K562 (cell line): Measurements from ENCODE around the gene SYT8.

ENCODE experiments used
- BCL6 ChIP-seq: fragments of 250-450 bp; sonication (Bioruptor Pico); IDR thresholded peaks from 2 replicates; pipeline ENCODE4 v1.4.0; 2020
- ELF4 ChIP-seq: fragments of 450-650 bp; formaldehyde crosslinking; IDR thresholded peaks from 2 replicates; pipeline ENCODE4 v1.4.0; 2022; ENCODE audit warnings: missing genetic modification characterization
- TF ChIP-seq, protein P1 (sequence below): IDR thresholded peaks from 2 replicates; pipeline ENCODE4 v1.6.1; 2011; ENCODE audit not compliant: insufficient read length; ENCODE audit errors: extremely low read depth
- TF ChIP-seq, protein P2 (sequence below): fragments of 250-450 bp; sonication (Bioruptor Pico); IDR thresholded peaks from 2 replicates; pipeline ENCODE4 v1.8.0; 2021; ENCODE audit warnings: moderate library complexity, mild to moderate bottlenecking, inconsistent platforms

DNA sequence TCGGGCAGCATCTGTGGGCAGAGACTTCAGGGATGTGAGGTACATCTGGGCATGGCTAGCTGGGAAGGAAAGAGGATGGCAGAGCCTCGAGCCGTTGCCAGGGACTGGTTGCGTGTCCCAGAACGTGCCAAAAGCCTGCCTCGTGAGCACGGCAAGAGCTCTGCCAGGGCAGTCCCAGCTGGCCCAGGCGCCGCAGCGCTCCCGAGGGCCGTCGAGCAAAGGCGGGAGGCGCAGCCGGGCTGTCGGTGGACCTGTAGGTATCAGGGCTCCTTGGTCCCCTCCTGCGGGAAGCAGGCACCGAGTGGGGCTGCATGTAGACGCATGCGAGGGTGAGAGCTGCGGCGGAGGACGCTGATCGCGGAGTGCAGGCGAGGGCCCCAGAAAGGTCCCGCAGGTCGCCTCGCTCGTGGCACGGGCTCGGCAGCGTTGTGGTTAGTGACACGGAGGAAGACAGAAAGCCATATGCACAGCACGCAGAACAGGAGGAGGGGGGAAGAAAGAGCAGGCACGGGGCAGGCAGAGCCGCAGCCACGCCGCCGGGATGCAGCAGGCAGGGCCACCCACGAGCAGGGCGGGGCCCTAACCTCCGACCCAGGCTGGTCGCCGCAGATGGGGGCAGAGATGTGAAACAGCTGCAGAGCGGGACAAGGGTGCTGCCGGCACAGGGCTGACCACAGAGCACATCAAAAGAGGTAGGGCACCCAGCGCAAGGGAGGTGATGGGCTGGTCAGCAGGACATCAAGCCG, 36.1 kb downstream of the SYT8 start:
- no peak for TF ChIP-seq ELF4 (CRISPR knock-in tag)
- TF ChIP-seq, protein P1, sequence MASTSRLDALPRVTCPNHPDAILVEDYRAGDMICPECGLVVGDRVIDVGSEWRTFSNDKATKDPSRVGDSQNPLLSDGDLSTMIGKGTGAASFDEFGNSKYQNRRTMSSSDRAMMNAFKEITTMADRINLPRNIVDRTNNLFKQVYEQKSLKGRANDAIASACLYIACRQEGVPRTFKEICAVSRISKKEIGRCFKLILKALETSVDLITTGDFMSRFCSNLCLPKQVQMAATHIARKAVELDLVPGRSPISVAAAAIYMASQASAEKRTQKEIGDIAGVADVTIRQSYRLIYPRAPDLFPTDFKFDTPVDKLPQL, result no peak
- TF ChIP-seq, protein P2, sequence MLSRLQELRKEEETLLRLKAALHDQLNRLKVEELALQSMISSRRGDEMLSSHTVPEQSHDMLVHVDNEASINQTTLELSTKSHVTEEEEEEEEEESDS (CRISPR knock-in tag), result no peak
- no peak for TF ChIP-seq BCL6
